GM23338 (cell line): ENCODE data around the gene KIFC3. TPM values are rescaled to one million over a fixed set of nuclear protein-coding genes. Genes with fewer than 3 reads are reported as not detected.
A peak's percentile ranks its signal among the peaks of the same experiment; 100 is the strongest.

Experiments used
- ATAC-seq: fragments of 200-7000 bp; cut with Tn5 transposase; 3 replicates; pipeline ENCODE4 v1.9.1; 2020
- DNase-seq: peaks from one replicate; pipeline ENCODE4 v3.0.0-alpha.2; 2015; ENCODE audit warnings: low spot score
- H2AFZ ChIP-seq: fragments of 200-600 bp; sonication (generic); 2 replicates; pipeline ENCODE4 v1.8.0; 2016; ENCODE audit warnings: antibody characterized with exemption, mild to moderate bottlenecking, moderate library complexity
- H3F3A ChIP-seq: fragments of 200-600 bp; sonication (generic); replicated peaks from 2 replicates; pipeline ENCODE4 v1.8.0; 2017; ENCODE audit warnings: antibody characterized with exemption, mixed run types, low read depth
- H3K27ac ChIP-seq: fragments of 200-600 bp; sonication (generic); 2 replicates; pipeline ENCODE4 v1.6.1; 2016; ENCODE audit warnings: low read depth
- H3K27me3 ChIP-seq: fragments of 200-600 bp; sonication (generic); 2 replicates; pipeline ENCODE4 v1.8.0; 2016; ENCODE audit warnings: mild to moderate bottlenecking, mixed run types, moderate library complexity; ENCODE audit not compliant: insufficient read depth
- H3K36me3 ChIP-seq: fragments of 200-600 bp; sonication (generic); 2 replicates; pipeline ENCODE4 v1.8.0; 2016; ENCODE audit warnings: mild to moderate bottlenecking; ENCODE audit not compliant: insufficient read depth
- H3K4me1 ChIP-seq: fragments of 200-600 bp; sonication (generic); 2 replicates; pipeline ENCODE4 v1.8.0; 2016; ENCODE audit warnings: mild to moderate bottlenecking, moderate library complexity; ENCODE audit not compliant: insufficient read depth
- H3K4me2 ChIP-seq: fragments of 200-600 bp; sonication (generic); 2 replicates; pipeline ENCODE4 v1.7.1; 2017; ENCODE audit warnings: mixed run types
- H3K4me3 ChIP-seq: fragments of 200-600 bp; sonication (generic); 2 replicates; pipeline ENCODE4 v1.6.1; 2016; ENCODE audit warnings: mixed run types
- H3K79me2 ChIP-seq: fragments of 200-600 bp; sonication (generic); replicated peaks from 2 replicates; pipeline ENCODE4 v1.8.0; 2017; ENCODE audit warnings: mild to moderate bottlenecking; ENCODE audit not compliant: insufficient read depth
- H3K9me2 ChIP-seq: fragments of 200-600 bp; sonication (generic); 2 replicates; pipeline ENCODE4 v1.8.0; 2017; ENCODE audit not compliant: insufficient read depth
- H4K20me1 ChIP-seq: fragments of 200-600 bp; sonication (generic); replicated peaks from 2 replicates; pipeline ENCODE4 v1.8.0; 2017; ENCODE audit warnings: mild to moderate bottlenecking; ENCODE audit not compliant: insufficient read depth
- H3K27ac Mint-ChIP-seq: 2 replicates; pipeline ENCODE4 v1.8.0; 2020; ENCODE audit warnings: inconsistent platforms, mild to moderate bottlenecking, moderate library complexity, mixed read lengths
- H3K27me3 Mint-ChIP-seq: 3 replicates; pipeline ENCODE4 v1.8.0; 2022; ENCODE audit warnings: low read depth, mild to moderate bottlenecking, moderate library complexity, mixed read lengths, inconsistent platforms; ENCODE audit not compliant: insufficient read depth, poor library complexity
- H3K36me3 Mint-ChIP-seq: 3 replicates; pipeline ENCODE4 v1.8.0; 2021; ENCODE audit warnings: low read depth, mild to moderate bottlenecking, inconsistent platforms, moderate library complexity, mixed read lengths
- H3K4me1 Mint-ChIP-seq: 3 replicates; pipeline ENCODE4 v1.8.0; 2020; ENCODE audit warnings: mild to moderate bottlenecking, inconsistent platforms, mixed read lengths
- H3K4me3 Mint-ChIP-seq: 3 replicates; pipeline ENCODE4 v1.8.0; 2021; ENCODE audit warnings: moderate library complexity, mild to moderate bottlenecking, inconsistent platforms, mixed read lengths
- H3K9me3 Mint-ChIP-seq: 3 replicates; pipeline ENCODE4 v1.8.0; 2020; ENCODE audit warnings: moderate library complexity, mild to moderate bottlenecking, inconsistent platforms, mixed read lengths
- CREB1 ChIP-seq: fragments of 250-450 bp; sonication (Bioruptor Pico); IDR thresholded peaks from 2 replicates; pipeline ENCODE4 v1.5.0; 2020; ENCODE audit warnings: low read depth, mild to moderate bottlenecking, moderate library complexity
- EZH2 ChIP-seq: fragments of 200-600 bp; sonication (generic); IDR thresholded peaks from one replicate; pipeline ENCODE4 v1.8.0; 2017; ENCODE audit warnings: antibody characterized with exemption, mild to moderate bottlenecking, low read depth; ENCODE audit not compliant: unreplicated experiment
- NANOG ChIP-seq: IDR thresholded peaks from 2 replicates; pipeline ENCODE4 v1.6.1; 2016; ENCODE audit warnings: antibody characterized with exemption, borderline replicate concordance
- POLR2AphosphoS5 ChIP-seq: IDR thresholded peaks from 2 replicates; pipeline ENCODE4 v1.6.1; 2016; ENCODE audit warnings: antibody characterized with exemption, low read depth
- ZNF114 ChIP-seq: fragments of 250-450 bp; sonication (Bioruptor Pico); IDR thresholded peaks from 2 replicates; pipeline ENCODE4 v1.5.0; 2020; ENCODE audit warnings: mild to moderate bottlenecking, moderate library complexity
- polyA plus RNA-seq: library from polyadenylated mRNA; unstranded; fragments of >200 nt; fragmentation: Nextera tagmentation; extraction: Ambion mirVana; gene quantifications from 2 replicates; pipeline ENCODE4 v1.2.1, GENCODE V29; 2016
- total RNA-seq: library from RNA; depleted of rRNA; stranded (reverse); fragments of >200 nt; shearing (Covaris generic); gene quantifications from 2 replicates; pipeline ENCODE4 v1.2.3, GENCODE V29; 2014
- TF ChIP-seq, protein P1 (sequence below): IDR thresholded peaks from one replicate; pipeline ENCODE4 v1.6.1; 2018; ENCODE audit warnings: antibody characterized with exemption; ENCODE audit not compliant: unreplicated experiment
- TF ChIP-seq, protein P2 (sequence below), 2 experiments: fragments of 200-600 bp in 1 of 2; sonication (generic) in 1 of 2; conservative IDR thresholded peaks; 2 replicates each; pipeline versions ENCODE4 v1.5.1 to v1.6.1; 2016 to 2017; ENCODE audit warnings: antibody characterized with exemption in 2 of 2, low read depth in 2 of 2, mild to moderate bottlenecking in 2 of 2, moderate library complexity in 1 of 2
- TF ChIP-seq, protein P3 (sequence below): fragments of 250-450 bp; sonication (Bioruptor Pico); IDR thresholded peaks from 2 replicates; pipeline ENCODE4 v1.5.0; 2020; ENCODE audit warnings: mild to moderate bottlenecking, moderate library complexity
- TF ChIP-seq, protein P4 (sequence below): IDR thresholded peaks from 2 replicates; pipeline ENCODE4 v1.6.1; 2016; ENCODE audit warnings: antibody characterized with exemption

The KIFC3 gene
- total and polyA plus RNA-seq, 2 experiments from 2014 or later: 4.4 to 12.5 TPM

DNA sequence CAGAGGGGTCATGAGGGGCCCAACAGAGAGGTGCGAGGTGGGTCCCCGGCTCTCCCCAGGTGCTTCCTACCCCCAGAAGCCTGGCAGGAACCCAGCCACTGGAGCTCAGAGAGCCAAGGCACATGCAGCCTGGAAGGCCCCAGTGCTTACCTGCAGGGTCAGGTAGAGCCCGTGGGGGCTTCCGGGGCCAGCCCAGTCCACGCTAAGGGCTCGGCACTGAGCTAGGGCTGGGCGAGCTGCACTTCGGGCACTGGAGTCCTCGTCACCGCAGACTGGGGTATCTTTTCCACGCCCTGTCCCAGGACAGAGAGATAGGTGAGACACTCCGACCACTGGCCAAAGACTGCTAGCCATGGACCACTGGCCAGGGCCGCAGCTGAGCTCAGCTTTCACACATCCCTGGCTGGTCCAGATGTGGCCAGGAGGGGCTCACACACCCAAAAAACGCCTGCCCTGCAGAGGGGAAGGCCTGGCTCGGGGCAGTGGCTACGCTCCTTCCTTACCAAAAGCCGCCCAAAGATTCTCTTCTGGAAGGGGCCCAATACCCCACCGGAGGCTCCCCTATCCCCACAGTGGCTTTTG is 7.4 kb downstream of the KIFC3 start:
- H3K9me2 ChIP-seq: no peaks in the 10 kb centered on the region
- no peak overlapping the region for H3K4me3 Mint-ChIP-seq
- H4K20me1 ChIP-seq: no peaks in the 10 kb centered on the region; the same call in 1 of the 2 replicates
- peaks cover 28% of the 10 kb centered on the region for H3K4me1 Mint-ChIP-seq
- DNase-seq (no peak), ATAC-seq (peak; percentile 38)
- no peak overlapping the region for H3K27ac ChIP-seq
- no peaks in the 10 kb centered on the region for H3K27me3 ChIP-seq
- no peaks in the 10 kb centered on the region for H3K79me2 ChIP-seq
- H3K9me3 Mint-ChIP-seq: no peaks in the 10 kb centered on the region
- H3K4me2 ChIP-seq: no peak overlapping the region; the same call in 1 of the 2 replicates
- H3K4me3 ChIP-seq: no peak overlapping the region
- peaks cover 15% of the 10 kb centered on the region for H3K27me3 Mint-ChIP-seq
- H3F3A ChIP-seq: peaks cover 4% of the 10 kb centered on the region; the same call in 1 of the 2 replicates
- 0 out of 2 replicates have a peak overlapping the region, but pooled peaks have one; percentile 59 for H2AFZ ChIP-seq
- TF ChIP-seq ZNF114 (CRISPR knock-in tag): no peak
- no peak for TF ChIP-seq NANOG
- TF ChIP-seq, protein P1, sequence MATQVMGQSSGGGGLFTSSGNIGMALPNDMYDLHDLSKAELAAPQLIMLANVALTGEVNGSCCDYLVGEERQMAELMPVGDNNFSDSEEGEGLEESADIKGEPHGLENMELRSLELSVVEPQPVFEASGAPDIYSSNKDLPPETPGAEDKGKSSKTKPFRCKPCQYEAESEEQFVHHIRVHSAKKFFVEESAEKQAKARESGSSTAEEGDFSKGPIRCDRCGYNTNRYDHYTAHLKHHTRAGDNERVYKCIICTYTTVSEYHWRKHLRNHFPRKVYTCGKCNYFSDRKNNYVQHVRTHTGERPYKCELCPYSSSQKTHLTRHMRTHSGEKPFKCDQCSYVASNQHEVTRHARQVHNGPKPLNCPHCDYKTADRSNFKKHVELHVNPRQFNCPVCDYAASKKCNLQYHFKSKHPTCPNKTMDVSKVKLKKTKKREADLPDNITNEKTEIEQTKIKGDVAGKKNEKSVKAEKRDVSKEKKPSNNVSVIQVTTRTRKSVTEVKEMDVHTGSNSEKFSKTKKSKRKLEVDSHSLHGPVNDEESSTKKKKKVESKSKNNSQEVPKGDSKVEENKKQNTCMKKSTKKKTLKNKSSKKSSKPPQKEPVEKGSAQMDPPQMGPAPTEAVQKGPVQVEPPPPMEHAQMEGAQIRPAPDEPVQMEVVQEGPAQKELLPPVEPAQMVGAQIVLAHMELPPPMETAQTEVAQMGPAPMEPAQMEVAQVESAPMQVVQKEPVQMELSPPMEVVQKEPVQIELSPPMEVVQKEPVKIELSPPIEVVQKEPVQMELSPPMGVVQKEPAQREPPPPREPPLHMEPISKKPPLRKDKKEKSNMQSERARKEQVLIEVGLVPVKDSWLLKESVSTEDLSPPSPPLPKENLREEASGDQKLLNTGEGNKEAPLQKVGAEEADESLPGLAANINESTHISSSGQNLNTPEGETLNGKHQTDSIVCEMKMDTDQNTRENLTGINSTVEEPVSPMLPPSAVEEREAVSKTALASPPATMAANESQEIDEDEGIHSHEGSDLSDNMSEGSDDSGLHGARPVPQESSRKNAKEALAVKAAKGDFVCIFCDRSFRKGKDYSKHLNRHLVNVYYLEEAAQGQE: no peak
- TF ChIP-seq EZH2: no peak
- TF ChIP-seq CREB1 (CRISPR knock-in tag): no peak
- TF ChIP-seq, protein P2, sequence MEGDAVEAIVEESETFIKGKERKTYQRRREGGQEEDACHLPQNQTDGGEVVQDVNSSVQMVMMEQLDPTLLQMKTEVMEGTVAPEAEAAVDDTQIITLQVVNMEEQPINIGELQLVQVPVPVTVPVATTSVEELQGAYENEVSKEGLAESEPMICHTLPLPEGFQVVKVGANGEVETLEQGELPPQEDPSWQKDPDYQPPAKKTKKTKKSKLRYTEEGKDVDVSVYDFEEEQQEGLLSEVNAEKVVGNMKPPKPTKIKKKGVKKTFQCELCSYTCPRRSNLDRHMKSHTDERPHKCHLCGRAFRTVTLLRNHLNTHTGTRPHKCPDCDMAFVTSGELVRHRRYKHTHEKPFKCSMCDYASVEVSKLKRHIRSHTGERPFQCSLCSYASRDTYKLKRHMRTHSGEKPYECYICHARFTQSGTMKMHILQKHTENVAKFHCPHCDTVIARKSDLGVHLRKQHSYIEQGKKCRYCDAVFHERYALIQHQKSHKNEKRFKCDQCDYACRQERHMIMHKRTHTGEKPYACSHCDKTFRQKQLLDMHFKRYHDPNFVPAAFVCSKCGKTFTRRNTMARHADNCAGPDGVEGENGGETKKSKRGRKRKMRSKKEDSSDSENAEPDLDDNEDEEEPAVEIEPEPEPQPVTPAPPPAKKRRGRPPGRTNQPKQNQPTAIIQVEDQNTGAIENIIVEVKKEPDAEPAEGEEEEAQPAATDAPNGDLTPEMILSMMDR (conservative IDR thresholded peaks at IDR 0.05; ENCODE audit: low read depth in 2 of 2): no peak
- TF ChIP-seq POLR2AphosphoS5: no peak
- TF ChIP-seq, protein P3, sequence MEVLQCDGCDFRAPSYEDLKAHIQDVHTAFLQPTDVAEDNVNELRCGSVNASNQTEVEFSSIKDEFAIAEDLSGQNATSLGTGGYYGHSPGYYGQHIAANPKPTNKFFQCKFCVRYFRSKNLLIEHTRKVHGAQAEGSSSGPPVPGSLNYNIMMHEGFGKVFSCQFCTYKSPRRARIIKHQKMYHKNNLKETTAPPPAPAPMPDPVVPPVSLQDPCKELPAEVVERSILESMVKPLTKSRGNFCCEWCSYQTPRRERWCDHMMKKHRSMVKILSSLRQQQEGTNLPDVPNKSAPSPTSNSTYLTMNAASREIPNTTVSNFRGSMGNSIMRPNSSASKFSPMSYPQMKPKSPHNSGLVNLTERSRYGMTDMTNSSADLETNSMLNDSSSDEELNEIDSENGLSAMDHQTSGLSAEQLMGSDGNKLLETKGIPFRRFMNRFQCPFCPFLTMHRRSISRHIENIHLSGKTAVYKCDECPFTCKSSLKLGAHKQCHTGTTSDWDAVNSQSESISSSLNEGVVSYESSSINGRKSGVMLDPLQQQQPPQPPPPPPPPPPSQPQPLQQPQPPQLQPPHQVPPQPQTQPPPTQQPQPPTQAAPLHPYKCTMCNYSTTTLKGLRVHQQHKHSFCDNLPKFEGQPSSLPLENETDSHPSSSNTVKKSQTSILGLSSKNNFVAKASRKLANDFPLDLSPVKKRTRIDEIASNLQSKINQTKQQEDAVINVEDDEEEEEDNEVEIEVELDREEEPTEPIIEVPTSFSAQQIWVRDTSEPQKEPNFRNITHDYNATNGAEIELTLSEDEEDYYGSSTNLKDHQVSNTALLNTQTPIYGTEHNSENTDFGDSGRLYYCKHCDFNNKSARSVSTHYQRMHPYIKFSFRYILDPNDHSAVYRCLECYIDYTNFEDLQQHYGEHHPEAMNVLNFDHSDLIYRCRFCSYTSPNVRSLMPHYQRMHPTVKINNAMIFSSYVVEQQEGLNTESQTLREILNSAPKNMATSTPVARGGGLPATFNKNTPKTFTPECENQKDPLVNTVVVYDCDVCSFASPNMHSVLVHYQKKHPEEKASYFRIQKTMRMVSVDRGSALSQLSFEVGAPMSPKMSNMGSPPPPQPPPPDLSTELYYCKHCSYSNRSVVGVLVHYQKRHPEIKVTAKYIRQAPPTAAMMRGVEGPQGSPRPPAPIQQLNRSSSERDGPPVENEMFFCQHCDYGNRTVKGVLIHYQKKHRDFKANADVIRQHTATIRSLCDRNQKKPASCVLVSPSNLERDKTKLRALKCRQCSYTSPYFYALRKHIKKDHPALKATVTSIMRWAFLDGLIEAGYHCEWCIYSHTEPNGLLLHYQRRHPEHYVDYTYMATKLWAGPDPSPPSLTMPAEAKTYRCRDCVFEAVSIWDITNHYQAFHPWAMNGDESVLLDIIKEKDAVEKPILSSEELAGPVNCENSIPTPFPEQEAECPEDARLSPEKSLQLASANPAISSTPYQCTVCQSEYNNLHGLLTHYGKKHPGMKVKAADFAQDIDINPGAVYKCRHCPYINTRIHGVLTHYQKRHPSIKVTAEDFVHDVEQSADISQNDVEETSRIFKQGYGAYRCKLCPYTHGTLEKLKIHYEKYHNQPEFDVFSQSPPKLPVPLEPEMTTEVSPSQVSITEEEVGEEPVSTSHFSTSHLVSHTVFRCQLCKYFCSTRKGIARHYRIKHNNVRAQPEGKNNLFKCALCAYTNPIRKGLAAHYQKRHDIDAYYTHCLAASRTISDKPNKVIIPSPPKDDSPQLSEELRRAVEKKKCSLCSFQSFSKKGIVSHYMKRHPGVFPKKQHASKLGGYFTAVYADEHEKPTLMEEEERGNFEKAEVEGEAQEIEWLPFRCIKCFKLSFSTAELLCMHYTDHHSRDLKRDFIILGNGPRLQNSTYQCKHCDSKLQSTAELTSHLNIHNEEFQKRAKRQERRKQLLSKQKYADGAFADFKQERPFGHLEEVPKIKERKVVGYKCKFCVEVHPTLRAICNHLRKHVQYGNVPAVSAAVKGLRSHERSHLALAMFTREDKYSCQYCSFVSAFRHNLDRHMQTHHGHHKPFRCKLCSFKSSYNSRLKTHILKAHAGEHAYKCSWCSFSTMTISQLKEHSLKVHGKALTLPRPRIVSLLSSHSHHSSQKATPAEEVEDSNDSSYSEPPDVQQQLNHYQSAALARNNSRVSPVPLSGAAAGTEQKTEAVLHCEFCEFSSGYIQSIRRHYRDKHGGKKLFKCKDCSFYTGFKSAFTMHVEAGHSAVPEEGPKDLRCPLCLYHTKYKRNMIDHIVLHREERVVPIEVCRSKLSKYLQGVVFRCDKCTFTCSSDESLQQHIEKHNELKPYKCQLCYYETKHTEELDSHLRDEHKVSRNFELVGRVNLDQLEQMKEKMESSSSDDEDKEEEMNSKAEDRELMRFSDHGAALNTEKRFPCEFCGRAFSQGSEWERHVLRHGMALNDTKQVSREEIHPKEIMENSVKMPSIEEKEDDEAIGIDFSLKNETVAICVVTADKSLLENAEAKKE: no peak
- TF ChIP-seq, protein P4, sequence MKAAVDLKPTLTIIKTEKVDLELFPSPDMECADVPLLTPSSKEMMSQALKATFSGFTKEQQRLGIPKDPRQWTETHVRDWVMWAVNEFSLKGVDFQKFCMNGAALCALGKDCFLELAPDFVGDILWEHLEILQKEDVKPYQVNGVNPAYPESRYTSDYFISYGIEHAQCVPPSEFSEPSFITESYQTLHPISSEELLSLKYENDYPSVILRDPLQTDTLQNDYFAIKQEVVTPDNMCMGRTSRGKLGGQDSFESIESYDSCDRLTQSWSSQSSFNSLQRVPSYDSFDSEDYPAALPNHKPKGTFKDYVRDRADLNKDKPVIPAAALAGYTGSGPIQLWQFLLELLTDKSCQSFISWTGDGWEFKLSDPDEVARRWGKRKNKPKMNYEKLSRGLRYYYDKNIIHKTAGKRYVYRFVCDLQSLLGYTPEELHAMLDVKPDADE: no peak
- no peaks in the 10 kb centered on the region for H3K36me3 ChIP-seq
- H3K36me3 Mint-ChIP-seq: no peaks in the 10 kb centered on the region; the same call in 2 of the 3 replicates
- peaks cover 25% of the 10 kb centered on the region for H3K4me1 ChIP-seq
- H3K27ac Mint-ChIP-seq: no peak overlapping the region
